Activated CD8-positive, alpha-beta memory T cell treated with anti-CD3 and anti-CD28 coated beads, Interleukin-2, amount 50 U/mL, for 24 hours (primary cell): Measurements from ENCODE around the gene SLCO3A1.
"Not testable (repeated sequence)": the region's sequence is repeated elsewhere in the genome, so short reads cannot be mapped to it uniquely, and the experiment has no call there.

ENCODE experiments used
- DNase-seq: peaks from one replicate; pipeline ENCODE4 v3.0.0-alpha.2; 2020; ENCODE audit errors: extremely low read depth

The SLCO3A1 gene

DNA sequence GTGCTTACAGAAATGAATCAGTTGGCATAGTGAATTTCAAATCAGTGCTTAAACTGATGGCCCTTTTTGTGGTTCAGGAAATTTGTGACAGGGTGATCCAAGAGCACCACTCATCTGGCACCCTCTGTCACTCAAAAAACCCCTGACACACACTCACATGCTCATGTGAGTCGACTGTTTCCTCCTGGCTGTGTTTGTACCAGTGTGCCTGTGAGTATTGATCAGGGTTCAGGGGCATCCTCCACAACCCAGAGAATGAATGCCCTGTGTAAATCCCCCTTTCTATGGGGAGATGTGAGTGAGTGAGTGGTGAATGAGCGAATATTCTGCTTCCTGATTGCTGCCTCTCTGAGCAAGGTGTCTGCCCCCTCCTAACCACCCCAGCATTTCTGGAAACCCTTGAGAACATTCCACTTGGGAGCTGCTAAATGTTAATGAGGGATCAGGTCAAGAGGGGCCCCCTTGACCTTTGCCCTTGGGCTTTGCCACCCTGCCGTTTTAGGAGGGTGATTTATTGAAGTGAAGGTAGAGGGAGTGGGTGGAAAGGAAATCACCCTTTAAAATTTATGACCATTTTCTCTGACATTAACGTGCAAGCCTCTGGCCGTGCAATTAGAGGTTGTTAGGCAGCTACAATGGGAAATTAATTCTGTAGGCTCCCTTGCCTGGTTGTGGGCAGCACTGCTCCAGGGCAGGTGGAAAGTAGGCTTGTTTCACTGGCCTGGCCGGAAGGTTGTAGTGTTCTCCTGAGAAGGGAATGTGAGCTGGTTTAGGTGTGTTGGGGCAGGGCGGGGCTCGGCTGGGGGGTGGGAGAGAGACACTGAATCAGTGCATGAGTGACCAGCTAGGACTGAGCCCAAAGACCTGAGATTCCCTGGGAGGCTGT, 87.2 kb downstream of the SLCO3A1 start:
- DNase-seq = no peak

DNA sequence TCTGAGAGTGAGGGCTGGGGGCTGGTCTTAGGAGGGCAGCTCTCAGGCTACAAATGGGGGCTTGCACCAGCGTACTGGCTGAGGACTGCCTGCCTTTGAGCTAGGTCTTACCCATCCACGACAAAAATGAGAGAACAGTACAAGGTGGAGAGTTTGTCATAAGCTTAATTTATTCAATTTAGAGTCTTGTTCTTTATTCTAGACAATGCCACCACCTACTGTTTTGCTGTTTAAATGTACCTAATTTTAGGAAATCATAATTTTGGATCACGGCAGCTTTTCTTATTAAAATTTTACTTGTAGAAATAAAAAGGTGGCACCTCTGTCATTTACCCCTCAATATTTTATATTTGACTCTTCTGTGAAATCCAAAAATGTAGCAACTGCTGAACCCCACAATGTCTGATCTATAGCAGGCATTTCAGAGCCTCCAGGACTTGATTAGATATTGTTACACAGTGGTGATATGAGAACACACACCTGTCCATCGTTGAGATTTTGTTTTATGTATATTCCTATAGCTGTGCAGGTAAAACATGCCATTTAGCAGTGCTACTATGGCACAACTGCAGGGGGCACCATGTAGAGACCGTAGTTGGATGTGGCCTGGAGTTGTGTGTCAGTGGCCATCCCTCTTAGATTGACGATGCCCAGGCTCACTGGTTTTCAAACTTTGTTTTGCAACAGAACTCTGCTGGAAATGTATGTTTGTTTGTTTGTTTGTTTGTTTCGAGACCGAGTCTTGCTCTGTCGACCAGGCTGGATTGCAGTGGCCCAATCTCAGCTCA, 88.6 kb downstream of the SLCO3A1 start:
- DNase-seq = no peak

DNA sequence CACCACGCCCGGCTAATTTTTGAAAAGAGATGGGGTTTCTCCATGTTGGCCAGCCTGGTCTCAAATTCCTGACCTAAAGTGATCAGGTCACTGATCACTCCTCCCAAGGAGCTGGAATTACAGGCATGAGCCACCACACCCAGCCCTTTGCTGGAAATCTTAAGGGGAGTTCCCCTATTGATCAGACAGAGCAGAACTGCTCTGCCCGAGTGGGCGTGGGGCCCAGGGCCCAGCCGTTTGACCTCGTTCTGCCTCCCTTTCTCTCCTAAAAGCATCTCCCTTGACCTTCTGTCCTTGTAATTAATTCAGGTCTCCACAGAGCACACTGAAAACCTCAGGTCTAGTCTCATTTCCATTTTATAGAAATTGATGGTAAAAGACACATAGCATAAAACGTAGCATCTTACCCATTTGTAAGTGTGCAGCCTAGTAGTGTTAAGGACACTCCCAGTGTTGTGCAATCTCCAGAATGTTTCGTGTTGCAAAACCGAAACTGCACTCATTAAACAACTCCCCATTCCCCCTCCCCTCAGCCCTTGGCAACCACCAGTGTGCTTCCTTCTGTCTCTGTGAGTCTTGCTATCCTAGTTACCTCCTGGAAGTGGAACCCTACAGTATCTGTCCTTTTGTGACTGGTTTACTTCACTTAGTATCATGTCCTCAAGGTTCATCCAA, 89.3 kb downstream of the SLCO3A1 start:
- DNase-seq = peak; percentile 8

DNA sequence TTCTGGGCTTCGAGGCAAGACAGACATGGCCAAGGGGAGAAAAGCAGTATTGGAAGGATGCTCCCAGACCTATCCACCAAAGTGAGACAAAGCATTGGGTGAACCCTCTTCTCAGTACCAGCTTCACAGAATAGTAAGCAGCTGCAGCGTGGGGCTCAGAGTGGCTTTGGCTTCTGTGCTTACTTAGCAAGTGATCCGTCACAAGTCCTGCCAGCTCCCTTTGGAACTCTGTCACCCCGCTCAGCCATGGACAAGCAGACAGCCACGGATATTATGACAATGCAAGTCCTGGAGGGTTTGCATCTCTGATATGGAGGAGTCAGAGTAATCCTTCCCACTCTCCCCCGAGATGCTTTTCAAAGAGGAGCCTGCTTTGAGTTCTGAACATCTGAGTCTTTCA, 90.8 kb downstream of the SLCO3A1 start:
- no peak for DNase-seq

DNA sequence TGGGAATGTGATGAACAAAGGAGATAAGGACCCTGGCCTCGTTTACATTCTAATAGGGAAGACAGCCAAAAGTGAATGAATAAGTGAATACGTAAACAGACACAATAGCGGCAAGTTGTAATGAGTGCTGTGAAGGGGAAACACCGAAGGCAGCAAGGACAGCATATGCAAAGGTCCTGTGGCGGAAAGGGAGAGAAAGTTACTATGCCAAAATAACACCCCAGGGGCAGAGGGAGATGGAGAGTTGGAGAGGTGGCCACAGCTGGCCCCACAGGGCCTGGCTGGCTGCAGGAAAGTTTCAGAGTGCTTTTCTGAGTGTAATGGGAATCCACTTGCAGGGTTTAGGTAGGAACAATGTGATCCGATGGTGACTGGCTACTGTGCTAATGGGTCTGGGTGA, 91.9 kb downstream of the SLCO3A1 start:
- DNase-seq = no peak

DNA sequence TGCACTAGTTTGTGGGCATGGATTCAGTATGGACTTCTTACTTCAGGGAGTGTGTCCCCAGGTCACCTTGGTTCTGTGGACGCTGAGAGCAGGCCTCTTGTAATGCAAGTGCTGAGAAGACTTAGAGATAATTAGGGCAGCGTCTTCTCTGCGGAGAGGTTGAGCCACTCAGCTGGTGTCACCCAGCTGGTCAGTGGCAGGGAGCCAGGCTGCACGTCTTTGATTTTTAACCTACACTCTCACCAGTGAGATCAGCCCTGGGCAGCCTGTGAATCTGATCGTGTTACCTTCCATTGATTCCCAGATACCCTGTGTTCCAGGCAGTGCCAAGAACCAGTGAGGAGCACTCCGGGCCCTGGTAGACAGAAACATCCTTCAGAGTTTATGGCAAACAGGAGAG, 92.6 kb downstream of the SLCO3A1 start:
- DNase-seq = no peak

DNA sequence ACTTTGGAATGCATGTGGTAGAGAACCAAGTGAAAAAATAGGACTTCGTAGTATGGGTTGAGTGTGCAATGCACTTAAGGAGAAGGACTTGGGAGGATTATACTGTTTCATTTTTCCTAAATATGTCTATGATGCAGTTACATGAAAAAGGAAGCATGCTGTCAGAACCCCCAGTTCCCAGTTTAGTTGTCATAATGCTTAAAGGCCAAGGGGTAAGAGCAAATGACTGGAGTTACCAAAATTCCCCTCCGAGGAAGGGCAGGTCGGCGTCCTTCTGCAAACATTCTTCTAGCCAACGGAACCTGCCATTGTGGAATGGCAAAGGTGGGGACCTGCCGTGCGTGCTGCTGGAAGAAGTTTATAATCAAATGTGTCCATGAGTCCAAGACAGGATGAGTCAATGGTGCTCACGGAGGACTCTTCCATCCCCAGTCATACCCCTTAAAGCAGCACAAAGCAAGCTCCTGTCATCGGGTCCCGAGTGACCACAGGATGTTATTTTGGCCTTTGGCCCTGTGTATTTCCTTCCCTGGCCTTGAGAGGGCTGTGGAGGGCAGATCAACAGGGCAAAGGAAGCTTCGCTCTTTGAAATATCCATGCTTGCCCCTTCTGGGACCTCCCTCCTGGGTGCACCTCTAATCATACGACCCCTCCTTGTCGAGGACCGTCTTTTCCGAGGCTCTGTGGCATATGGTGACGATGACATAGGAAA, 93.2 kb downstream of the SLCO3A1 start:
- no peak for DNase-seq

DNA sequence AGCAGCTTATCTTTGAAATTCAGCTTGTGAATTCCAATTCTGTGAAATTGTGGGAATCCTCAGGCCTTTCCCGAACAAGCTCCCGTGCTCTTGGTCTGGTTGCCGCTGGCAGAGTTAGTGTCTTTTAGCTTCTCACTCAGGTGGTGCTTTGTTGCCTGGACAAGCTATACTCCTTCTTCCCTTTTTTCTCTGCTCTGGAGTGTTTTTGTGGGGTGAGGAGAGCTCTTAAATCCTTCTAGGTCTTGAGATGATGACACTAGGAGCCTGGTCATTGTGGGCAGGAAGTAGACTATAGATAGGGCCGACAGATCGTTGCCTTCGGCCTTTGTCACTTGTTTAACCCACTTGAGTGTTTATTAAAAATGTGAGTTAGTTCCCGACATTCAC, 93.8 kb downstream of the SLCO3A1 start:
- DNase-seq = no peak

DNA sequence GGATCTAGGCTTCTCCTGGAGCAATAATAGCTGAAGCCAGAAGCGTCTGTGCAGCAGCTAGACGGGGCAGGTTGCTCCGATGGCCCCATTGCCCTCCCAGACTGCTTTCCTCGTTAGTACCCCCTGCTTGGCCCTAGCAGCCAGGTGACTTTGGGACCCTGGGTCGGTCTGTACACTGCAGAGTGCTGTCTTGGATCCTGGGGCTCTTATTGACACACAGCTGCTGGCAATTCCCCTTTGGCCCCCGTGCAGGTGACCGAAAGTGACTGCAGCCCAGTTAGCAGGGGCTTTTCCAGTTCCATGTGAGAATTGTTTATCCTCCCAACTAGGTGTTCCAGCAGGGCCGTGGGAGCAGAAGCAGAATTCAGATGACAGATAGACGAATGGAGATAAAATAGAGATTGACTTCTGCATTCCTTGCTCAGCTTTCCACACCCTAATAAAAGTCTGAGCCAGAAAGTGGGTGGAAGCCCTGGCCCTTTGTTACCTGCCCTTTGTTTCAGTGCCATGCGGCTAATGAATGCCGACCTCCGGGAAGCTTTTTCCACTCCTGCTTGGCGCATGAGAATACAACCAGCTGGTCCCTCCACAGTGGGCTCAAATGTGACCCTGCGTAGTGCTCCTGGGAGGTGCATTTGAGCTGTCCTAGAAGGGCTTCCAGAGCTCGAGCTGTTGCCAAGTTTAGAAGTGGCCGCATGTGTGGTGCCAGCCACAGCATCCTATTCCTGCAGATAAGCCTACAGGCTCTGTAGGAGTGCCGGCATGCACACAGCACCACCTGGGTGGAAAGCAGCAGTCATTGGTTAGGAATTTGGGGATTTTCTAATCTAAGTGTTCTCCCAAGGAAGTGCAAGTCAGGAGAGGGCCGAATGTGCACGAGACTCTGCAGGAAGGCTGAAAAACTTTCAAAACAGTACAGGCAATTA, 94.4 kb downstream of the SLCO3A1 start:
- DNase-seq = no peak

DNA sequence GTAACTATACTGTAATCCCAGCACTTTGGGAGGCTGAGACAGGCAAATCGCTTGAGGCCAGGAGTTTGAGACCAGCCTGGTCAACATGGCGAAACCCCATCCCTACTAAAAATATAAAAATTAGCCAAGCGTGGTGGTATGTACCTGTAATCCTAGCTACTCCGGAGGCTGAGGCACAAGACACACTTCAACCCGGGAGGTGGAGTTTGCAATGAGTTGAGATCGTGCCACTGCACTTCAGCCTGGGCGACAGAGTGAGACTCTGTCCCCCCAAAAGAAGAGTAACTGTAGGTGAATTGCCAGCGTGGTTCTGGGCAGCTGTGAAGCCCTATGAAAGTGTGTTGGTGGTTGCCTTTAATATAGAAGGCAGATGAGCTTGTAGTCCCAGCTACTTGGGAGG, 95.9 kb downstream of the SLCO3A1 start:
- DNase-seq = no peak

DNA sequence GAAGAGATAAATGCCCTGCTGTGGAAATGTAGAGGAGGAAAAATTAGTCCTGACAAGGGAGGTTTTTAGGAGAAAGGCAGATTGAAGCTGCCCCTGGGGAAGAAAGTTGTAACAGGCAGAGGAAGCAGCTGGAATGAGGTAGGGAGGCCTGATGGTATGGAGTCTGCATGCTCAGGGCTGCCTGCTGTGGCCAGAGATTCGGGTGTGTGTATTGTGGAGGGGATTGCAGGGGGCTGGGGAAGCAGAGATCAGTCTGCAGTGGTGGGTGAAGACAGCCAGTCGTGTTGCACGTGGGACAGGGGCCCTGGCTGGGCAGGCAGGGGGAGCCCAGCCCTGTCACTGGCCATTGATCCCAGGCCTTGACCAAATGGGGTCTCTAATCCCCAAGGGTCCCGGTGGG, 96.5 kb downstream of the SLCO3A1 start:
- DNase-seq = no peak

DNA sequence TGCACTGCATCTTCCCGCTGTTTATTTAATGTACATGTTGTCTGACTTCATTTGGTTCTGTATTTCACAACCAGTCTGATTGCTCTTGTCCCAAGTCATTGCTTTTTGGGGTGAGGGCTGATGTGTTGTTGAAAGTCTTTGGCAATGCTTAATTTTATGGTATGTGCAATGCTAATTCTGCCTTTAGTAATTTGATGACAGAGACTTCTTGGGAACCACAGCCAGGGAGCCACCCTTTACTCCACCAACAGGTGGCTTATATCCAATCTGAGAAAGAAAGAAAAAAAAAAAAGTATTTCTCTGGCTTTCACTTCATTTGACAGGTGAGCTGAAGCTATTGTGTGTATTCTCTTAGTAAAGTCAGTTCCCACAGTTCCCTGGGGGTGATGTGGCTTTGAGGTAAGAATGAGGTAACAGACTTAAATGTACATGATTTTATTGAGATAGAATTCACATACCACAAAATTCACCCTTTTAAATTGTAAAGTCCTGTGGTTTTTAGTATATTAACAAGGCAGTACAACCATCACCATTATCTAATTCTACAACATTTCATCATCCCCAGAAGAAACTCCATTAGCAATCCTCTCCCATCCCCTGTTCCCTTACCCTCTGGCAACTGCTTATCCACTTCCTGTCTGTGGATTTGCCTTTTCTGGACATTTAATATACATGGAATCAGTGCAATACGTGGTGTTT, 97.3 kb downstream of the SLCO3A1 start:
- DNase-seq = no peak

DNA sequence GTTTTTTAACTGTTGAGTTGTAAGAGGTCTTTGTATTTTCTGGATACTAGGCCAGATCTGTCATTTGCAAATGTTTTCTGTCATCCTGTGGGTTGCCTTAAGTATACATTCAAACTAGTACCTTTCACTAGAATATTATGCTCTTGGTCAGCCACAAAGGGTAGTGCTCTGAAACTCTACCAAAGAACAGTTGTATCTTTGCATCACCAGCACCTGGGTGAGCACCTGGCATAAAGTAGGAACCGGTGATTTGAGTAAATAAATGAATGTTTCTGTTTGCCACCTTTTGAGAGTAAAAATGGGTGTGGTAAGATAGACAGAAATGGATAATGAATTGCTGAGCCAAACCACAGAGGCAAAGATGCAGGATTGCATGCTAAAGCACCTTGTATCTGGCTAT, 98.7 kb downstream of the SLCO3A1 start:
- no peak for DNase-seq

DNA sequence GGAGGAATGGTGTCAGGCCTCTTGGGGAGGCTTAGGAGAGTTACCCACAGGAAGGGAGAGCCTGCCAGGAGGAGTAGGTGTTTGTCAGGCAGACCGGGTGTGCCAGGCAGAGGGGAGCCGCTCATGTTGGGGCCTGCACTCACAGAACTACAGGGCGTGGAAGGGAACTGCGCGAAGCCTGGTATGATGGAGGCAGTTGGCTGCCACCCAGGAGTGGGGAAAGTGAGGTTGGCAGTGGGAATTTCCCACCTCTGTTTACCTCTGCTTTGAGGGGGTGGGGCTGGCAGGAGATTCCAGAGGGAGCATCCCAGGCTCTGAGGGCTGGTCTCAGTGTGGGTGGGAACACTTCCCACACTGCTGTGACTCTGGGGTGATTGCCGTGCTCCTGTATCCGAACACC, 99.9 kb downstream of the SLCO3A1 start:
- DNase-seq = no peak

DNA sequence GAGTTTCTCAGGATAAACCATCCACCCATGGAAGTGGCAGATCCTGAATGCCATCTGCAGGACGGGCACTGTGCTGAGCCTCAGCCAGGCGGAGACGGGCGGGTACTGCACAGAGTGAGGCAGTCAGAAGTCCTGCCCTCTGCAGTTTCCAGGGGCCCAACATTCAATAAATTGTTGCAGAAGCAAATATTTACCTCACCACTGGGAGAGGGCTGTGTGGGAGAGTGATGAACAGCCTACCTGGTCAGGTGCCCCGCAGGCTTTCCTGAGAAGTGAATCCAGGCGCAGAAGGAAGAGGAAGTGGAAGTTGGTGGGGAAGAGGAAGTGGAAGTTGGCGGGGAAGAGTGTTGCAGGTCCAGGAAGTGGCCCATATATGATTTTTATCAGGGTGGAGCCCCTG, 100.8 kb downstream of the SLCO3A1 start:
- no peak for DNase-seq

DNA sequence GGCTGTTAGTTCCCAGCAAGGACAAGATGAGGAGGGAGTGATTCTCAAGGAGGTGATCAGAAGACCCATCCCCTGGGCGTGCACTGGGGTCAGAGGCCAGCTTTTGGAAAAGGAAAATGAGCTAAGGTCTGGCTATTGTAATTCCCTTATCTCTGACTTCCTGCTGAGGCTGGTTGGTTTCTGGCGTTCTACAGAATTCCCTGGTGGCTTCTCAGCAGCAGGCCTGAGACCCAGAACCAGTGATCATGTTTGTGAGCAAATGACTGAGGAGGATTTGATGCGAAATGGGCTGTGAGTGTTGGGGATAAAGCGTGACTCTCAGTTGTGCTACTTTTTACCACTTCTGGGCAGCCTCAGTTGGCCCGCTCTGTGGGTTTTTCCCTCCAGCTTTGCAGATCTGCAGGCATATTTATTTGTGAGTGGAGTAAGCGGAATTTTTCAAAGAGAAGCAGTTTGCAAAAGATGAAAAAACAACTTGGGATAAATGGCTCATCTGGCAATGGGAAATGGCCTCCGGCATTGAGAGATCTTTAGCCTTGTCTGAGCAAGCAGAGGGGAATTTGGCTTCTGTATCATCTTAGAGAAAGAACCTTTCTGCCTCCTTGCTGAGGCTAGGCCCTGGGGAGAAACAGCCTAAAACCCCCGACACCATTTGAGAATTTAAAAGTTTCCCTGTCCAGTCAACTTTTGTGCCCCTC, 102.7 kb downstream of the SLCO3A1 start:
- DNase-seq = no peak

DNA sequence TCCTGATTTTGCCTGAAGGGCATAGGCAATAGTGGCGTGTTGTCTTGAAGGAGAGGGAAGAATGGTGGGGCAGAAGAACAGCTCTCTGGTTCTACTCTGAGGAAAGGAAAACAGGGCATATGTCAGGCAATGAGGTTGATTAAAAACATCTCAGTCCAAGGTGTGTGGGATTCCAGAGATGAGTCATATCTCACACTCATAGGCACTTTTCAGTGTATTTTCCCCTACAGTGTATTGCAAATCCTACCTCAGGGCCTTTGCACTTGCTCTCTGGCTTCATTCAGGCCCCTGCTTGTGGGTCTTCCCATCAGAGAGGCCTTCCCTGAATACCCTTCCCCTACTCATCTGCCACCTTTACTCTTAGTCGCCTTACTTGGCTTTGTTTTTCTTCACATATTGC, 107.8 kb downstream of the SLCO3A1 start:
- no peak for DNase-seq

DNA sequence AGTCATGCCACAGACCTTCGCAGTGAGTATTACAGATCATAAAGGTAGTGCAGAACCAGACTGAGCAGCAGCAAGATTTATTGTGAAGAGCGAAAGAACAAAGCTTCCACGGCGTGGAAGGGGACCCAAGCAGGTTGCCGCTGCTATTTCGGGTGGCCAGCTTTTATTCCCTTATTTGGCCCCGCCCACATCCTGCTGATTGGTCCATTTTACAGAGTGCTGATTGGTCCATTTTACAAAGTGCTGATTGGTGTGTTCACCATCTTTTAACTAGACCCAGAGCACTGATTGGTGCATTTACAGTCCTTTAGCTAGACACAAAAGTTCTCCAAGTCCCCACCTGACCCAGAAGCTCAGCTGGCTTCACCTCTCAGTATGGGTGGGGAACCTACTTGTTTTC, 110.2 kb downstream of the SLCO3A1 start:
- not testable (repeated sequence) for DNase-seq

DNA sequence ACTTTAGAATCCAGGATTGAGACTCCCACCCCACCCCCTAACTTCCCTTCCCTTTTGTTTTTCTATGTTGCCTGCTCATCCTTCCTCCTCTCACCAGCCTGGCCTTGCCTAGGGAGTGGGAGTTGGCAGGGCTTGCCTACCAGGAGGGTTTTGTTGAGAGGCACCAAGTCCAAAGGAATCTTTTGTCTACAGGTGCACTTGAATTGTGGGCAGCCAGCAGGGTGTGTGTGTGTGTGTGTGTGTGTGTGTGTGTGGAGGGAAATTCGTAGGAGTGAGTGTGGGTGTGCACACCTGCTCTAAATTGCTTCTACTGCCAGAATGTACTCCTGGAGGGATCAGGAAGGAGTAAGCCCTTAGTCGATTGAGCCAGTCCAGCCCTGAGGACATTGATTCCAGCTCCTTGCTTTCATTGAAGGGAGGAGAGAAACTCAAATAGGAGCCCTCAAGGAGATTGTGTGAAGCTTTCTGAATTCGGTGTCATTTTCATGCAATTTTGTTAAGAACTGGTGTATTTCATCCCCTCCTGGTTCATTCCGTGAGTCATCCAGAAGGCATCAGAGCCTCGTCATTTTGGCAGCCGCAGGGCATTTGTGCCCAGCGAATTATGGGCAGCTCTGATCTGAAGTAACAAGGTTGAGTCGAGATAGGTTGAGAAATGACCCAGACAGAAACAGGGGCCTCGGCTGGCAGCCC, 112.1 kb downstream of the SLCO3A1 start:
- no peak for DNase-seq
